ENCODE measurements around the gene RYK. TPM values are rescaled to one million over a fixed set of nuclear protein-coding genes. Genes with fewer than 3 reads are reported as not detected.

RYK gene
- 100 to 1,000 TPM; 112 to 120 TPM for total RNA-seq
- polyA plus RNA-seq (ENCODE audit: insufficient read depth, low read depth, low replicate concordance), result 82.6 TPM
- long read RNA-seq, donor 1, full-length matches to known transcripts, result 14 of 24 reads
- long read RNA-seq, donor 1, partial matches to known transcripts, result 10 of 24 reads
- long read RNA-seq, donor 1, other reads (novel, unspliced or antisense), result 0 of 24 reads
- long read RNA-seq, donor 2, full-length matches to known transcripts, result 19 of 29 reads
- long read RNA-seq, donor 2, partial matches to known transcripts, result 10 of 29 reads
- long read RNA-seq, donor 2, other reads (novel, unspliced or antisense), result 0 of 29 reads

GRCh38 chr3:134250717-134251220 is at the start of gene RYK:
Gene RYK (minus strand): TSS chr3:134250859. CDS start chr3:134250654, 205 bp downstream.
- TF ChIP-seq POLR2A (IDR thresholded peaks at IDR 0.05) (no peak), CTCF (IDR thresholded peaks at IDR 0.05) (no peak)
- peak within 1 kb of the TSS; percentile 89 to 96 for H3K27ac ChIP-seq
- peak within 1 kb of the TSS; percentile 76 to 79 for H3K4me3 ChIP-seq
- no peaks in the 10 kb centered on the region for H3K9me3 ChIP-seq
- 0 to 1% methylated on average over 24 to 50 of the region's 59 CpGs for WGBS, 2 donors
- peak; percentile 84 for DNase-seq
- peaks cover 43% of the 10 kb centered on the region for H3K4me1 ChIP-seq
- H3K36me3 ChIP-seq (ENCODE audit: low read depth, missing control alignments), result no peaks in the 10 kb centered on the region
- H3K27me3 ChIP-seq, result no peaks in the 10 kb centered on the region
- intact Hi-C loops (cut with DNase I; ENCODE audit: low total_unique reads), result no loop called here

GRCh38 chr3:134299888-134300206 is 49.2 kb upstream of the RYK start:
- no peak for DNase-seq
- Histone ChIP-seq H3K4me3 (no peak overlapping the region), H3K27me3 (no peaks in the 10 kb centered on the region), H3K4me1 (no peaks in the 10 kb centered on the region), H3K27ac (no peak overlapping the region), H3K9me3 (no peaks in the 10 kb centered on the region), H3K36me3 (ENCODE audit: low read depth, missing control alignments) (no peaks in the 10 kb centered on the region)
- intact Hi-C loops (cut with DNase I; ENCODE audit: low total_unique reads), result loop anchor here (10.0 kb wide), 1 partner anchor 85 kb away; no protein-coding TSS in a partner anchor
- TF ChIP-seq CTCF (IDR thresholded peaks at IDR 0.05) (no peak), POLR2A (IDR thresholded peaks at IDR 0.05) (no peak)
- WGBS, 2 donors, result 95 to 100% methylated on average over 1 of the region's 1 CpG

- no peak overlapping the region for H3K27ac ChIP-seq
- TF ChIP-seq POLR2A (IDR thresholded peaks at IDR 0.05) (no peak), CTCF (IDR thresholded peaks at IDR 0.05) (peak in 2 of 3 experiments; percentile 33 to 58)
- no peak overlapping the region for H3K4me3 ChIP-seq
- no peaks in the 10 kb centered on the region for H3K4me1 ChIP-seq
- H3K9me3 ChIP-seq, result no peaks in the 10 kb centered on the region
- intact Hi-C loops (cut with DNase I; ENCODE audit: low total_unique reads), result no loop called here
- no peaks in the 10 kb centered on the region for H3K36me3 ChIP-seq (ENCODE audit: low read depth, missing control alignments)
- DNase-seq, result peak; percentile 40
- WGBS, 2 donors, result 74% methylated on average over 4 of the region's 4 CpGs
- no peaks in the 10 kb centered on the region for H3K27me3 ChIP-seq
These were observed 48.7 kb upstream of the RYK start for GRCh38 chr3:134299185-134299887.

GRCh38 chr3:134298249-134298648 is 47.6 kb upstream of the RYK start:
- Histone ChIP-seq H3K27ac (no peak overlapping the region), H3K4me1 (no peaks in the 10 kb centered on the region), H3K36me3 (ENCODE audit: low read depth, missing control alignments) (no peaks in the 10 kb centered on the region), H3K4me3 (no peak overlapping the region), H3K27me3 (no peaks in the 10 kb centered on the region), H3K9me3 (no peaks in the 10 kb centered on the region)
- TF ChIP-seq POLR2A (IDR thresholded peaks at IDR 0.05), result no peak
- TF ChIP-seq CTCF (IDR thresholded peaks at IDR 0.05), result no peak
- intact Hi-C loops (cut with DNase I; ENCODE audit: low total_unique reads), result no loop called here
- DNase-seq, result no peak
- 88 to 92% methylated on average over 2 of the region's 2 CpGs for WGBS, 2 donors

All from testis (tissue), 5 donors.